ENCODE measurements around the gene TJP1. TPM values are rescaled to one million over a fixed set of nuclear protein-coding genes. Genes with fewer than 3 reads are reported as not detected.
"Not testable (repeated sequence)": the region's sequence is repeated elsewhere in the genome, so short reads cannot be mapped to it uniquely, and the experiment has no call there.

TJP1 gene
- total RNA-seq, 4 donors from 2014 or later, result 88.0 to 165 (median 93.9) TPM

DNA sequence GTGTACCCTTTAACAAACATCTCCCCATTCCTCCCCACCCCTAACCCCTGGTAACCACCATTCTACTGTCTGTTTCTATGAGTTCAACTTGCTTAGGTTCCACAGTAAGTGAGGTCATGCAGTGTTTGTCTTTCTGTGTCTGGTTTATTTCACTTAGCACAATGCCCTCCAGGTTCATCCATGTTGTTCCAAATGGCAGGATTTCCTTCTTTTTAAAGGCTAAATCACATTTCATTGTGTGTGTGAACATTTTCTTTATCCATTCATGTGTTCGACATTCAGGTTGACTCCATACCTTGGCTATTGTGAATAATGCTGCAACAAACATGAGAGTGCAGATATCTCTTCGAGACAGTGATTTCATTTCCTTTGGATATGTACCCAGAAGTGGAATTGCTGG is 62.7 kb downstream of the TJP1 start:
- ATAC-seq (ENCODE audit: low FRiP score) (no peak), DNase-seq (ENCODE audit: low spot score) (no peak)
- TF ChIP-seq CTCF (IDR thresholded peaks at IDR 0.05), result no peak

DNA sequence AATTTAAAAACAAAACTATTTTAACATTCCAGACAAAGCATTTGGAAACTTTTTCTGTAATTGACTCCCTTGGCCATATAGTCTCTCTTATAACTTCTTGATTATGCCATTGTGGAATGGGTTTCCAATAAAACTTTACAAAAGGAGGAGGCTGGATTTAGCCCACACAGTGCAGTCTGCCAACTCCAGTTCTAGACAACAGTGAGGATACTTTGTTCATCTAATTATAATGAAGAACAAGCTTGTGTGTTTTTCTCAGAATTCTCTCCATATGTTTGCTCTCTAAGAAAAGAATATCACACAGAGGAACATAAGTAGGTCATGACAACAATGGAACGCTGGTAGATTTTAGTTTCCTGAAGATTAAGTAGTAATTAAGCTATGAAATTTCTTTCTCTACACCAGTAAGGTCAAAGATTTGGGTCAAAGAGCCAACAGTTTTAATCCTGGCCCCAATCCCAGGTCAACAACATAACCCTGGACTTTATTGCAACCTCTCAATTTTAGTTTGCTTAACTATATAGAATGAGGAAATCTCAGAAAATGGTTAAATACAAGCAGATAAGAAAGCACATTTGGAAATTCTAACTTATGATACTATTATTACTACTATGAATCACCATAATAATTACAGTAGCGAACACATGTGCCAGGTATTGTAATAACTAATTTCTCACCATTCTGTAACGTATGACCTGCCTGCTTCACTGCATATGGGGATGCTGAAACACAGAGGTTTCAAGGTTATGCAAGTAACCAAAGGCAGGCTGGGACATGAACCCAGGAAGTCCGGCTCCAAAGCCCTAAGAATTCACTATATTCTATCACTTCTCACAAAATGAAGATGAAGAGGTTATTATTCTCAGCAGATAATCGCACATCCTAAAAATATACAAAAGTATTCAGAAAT is 65.7 kb downstream of the TJP1 start:
- DNase-seq (ENCODE audit: low spot score) (no peak), ATAC-seq (ENCODE audit: low FRiP score) (no peak)
- TF ChIP-seq CTCF (IDR thresholded peaks at IDR 0.05), result no peak

DNA sequence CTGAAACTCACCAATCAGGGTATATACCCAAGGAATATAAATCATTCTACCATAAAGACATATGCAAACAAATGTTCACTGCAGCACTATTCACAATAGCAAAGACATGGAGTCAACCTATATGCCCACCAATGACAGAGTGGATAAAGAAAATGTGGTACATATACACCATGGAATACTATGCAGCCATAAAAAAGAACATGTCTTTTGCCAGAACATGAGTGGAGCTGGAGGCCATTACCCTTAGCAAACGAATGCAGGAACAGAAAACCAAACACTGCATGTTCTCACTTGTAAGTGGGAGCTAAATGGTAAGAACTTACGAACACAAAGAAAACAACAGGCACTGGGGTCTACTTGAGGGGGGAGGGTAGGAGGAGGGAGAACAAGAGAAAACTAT is 68.3 kb downstream of the TJP1 start:
- ATAC-seq (ENCODE audit: low FRiP score), result not testable (repeated sequence)

DNA sequence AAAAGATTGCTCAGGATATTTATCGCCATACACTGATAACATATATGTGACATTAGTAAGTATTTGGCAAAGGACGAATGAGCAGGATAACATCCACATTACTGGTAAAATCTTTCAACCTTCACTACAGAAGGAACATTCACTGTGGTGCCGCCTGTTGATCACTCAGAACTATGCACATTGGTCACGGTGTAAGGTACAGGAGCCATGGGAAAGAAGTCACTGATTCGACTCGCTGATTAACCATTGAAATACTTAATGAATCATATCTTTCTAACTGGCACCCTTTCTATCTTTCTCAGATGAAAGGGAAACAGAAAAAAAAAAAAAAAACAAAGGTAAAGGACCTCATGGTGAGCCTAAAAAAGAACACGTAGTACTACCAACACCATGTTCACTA is 68.8 kb downstream of the TJP1 start:
- ATAC-seq (ENCODE audit: low FRiP score), result no peak
- no peak for DNase-seq (ENCODE audit: low spot score)
- TF ChIP-seq CTCF (IDR thresholded peaks at IDR 0.05), result no peak

More for the DNA sequence above, 68.3 kb downstream of the TJP1 start:
- not testable (repeated sequence) for DNase-seq (ENCODE audit: low spot score)

DNA sequence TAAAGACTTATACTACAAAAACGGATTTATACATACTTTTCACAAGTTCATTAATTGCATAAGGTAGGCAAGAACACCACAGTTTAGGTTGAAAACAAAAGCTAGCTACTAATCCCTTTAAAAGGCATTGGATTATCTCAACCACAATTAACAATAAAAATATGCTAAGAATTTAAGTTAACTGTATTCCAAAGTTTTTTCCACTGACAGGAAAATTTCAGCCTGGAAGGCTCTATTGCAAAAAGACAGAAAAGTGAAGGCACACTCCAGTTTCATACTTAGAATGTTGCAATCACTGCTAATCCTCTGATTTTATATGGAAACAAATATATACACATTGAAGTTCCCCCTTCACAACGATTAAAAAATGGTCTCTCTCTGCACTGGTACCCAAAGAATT is 71.5 kb downstream of the TJP1 start:
- no peak for TF ChIP-seq CTCF (IDR thresholded peaks at IDR 0.05)
- no peak for DNase-seq (ENCODE audit: low spot score)
- ATAC-seq (ENCODE audit: low FRiP score), result no peak

DNA sequence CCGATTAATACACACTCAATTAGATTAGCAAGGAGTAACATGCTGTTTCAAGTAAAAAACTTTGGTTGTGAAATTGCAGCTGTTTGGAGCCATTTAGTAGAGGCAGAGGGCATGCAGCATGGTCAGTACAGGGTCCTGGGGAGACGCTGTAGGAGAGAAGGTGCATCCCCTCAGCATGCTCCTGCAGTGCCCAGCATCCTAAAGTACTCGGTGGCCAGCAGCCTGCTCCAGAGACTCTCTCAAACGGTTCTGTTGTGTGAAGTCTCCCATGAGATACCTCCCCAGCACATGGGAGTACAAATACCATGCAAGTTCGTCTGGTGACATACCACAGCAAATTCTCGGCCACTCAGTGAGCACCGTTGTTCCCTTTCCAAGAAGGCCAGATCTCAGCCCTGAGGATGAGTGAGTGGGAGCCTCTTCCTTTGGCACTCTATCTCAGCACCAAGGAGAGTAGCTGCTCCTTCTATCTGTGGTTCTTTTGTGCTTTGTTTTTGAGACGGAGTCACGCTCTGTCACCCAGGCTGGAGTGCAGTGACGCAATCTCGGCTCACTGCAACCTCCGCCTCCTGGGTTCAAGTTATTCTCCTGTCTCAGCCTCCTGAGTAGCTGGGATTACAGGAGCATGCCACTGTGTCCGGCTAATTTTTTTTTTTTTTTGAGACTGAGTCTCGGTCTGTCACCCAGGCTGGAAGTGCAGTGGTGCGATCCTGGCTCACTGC is 72.7 kb downstream of the TJP1 start:
- ATAC-seq (ENCODE audit: low FRiP score), result no peak
- DNase-seq (ENCODE audit: low spot score), result no peak
- no peak for TF ChIP-seq CTCF (IDR thresholded peaks at IDR 0.05)

- ATAC-seq (ENCODE audit: low FRiP score), result no peak
- no peak for DNase-seq (ENCODE audit: low spot score)
- TF ChIP-seq CTCF (IDR thresholded peaks at IDR 0.05), result no peak
Measured at GRCh38 chr15:29747837-29748417, 74.3 kb downstream of the TJP1 start.
